GM21447 (cell line): Measurements from ENCODE around the gene DTNBP1.

ENCODE experiments used
- ATAC-seq: cut with Tn5 transposase; IDR thresholded peaks from one replicate; pipeline ENCODE4 v1.9.1; 2021; ENCODE audit not compliant: unreplicated experiment

The DTNBP1 gene

GRCh38 chr6:15487262-15487661 lies 175.6 kb downstream of the DTNBP1 start:
- ATAC-seq, result no peak

GRCh38 chr6:15485936-15486335 lies 176.9 kb downstream of the DTNBP1 start:
- no peak for ATAC-seq

GRCh38 chr6:15484821-15485220 lies 178.0 kb downstream of the DTNBP1 start:
- no peak for ATAC-seq

GRCh38 chr6:15484140-15484539 lies 178.7 kb downstream of the DTNBP1 start:
- no peak for ATAC-seq

- ATAC-seq, result no peak
Observed at GRCh38 chr6:15483060-15483459, 179.8 kb downstream of the DTNBP1 start.

- ATAC-seq, result no peak
Observed at GRCh38 chr6:15481390-15482291, 181.2 kb downstream of the DTNBP1 start.

- ATAC-seq, result no peak
Observed at GRCh38 chr6:15480525-15480924, 182.3 kb downstream of the DTNBP1 start.

GRCh38 chr6:15479761-15480160 lies 183.1 kb downstream of the DTNBP1 start:
- ATAC-seq, result no peak

GRCh38 chr6:15477746-15478145 lies 185.1 kb downstream of the DTNBP1 start:
- no peak for ATAC-seq

GRCh38 chr6:15476631-15477380 lies 186.0 kb downstream of the DTNBP1 start:
- no peak for ATAC-seq

GRCh38 chr6:15475872-15476271 lies 187.0 kb downstream of the DTNBP1 start:
- ATAC-seq, result no peak

GRCh38 chr6:15475261-15475660 lies 187.6 kb downstream of the DTNBP1 start:
- ATAC-seq, result no peak

GRCh38 chr6:15474196-15474595 lies 188.6 kb downstream of the DTNBP1 start:
- no peak for ATAC-seq

- ATAC-seq, result no peak
Observed at GRCh38 chr6:15473741-15474161, 189.1 kb downstream of the DTNBP1 start.

GRCh38 chr6:15473174-15473573 lies 189.7 kb downstream of the DTNBP1 start:
- no peak for ATAC-seq
